ENCODE results near the gene PACSIN3. TPM values are rescaled to one million over a fixed set of nuclear protein-coding genes. Genes with fewer than 3 reads are reported as not detected.

Gene PACSIN3
- total RNA-seq, 4 donors from 2014 or later = 42.5 to 59.3 (median 53.5) TPM

DNA sequence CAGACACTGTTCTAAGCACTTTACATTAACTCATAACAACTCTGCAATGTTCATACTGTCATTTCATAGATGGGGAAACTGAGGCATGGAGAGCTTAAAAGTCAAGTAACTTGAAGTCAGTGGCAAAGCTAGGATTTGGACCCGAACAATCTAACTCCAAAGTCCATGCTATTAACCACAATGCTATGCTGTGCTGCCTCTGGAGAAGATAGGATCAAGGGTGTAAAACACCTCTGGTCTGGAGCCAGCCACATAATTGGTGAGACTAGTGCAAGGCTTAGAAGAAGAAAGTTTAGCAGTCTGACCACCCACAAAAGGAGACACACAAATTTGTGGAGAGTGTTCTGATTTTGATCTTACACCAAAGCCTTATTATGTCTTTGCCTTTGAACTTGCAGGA lies 53.3 kb downstream of the PACSIN3 start:
- no peaks in the 10 kb centered on the region for H3K27me3 ChIP-seq
- no peaks in the 10 kb centered on the region for H3K9me3 ChIP-seq
- H3K4me1 ChIP-seq = no peaks in the 10 kb centered on the region
- TF ChIP-seq POLR2AphosphoS5 (IDR thresholded peaks at IDR 0.05) (no peak), EP300 (IDR thresholded peaks at IDR 0.05) (no peak), POLR2A (IDR thresholded peaks at IDR 0.05) (no peak)
- TF ChIP-seq, protein P1, sequence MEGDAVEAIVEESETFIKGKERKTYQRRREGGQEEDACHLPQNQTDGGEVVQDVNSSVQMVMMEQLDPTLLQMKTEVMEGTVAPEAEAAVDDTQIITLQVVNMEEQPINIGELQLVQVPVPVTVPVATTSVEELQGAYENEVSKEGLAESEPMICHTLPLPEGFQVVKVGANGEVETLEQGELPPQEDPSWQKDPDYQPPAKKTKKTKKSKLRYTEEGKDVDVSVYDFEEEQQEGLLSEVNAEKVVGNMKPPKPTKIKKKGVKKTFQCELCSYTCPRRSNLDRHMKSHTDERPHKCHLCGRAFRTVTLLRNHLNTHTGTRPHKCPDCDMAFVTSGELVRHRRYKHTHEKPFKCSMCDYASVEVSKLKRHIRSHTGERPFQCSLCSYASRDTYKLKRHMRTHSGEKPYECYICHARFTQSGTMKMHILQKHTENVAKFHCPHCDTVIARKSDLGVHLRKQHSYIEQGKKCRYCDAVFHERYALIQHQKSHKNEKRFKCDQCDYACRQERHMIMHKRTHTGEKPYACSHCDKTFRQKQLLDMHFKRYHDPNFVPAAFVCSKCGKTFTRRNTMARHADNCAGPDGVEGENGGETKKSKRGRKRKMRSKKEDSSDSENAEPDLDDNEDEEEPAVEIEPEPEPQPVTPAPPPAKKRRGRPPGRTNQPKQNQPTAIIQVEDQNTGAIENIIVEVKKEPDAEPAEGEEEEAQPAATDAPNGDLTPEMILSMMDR (IDR thresholded peaks at IDR 0.05) = no peak
- no peak overlapping the region for H3K4me3 ChIP-seq
- DNase-seq (ENCODE audit: low spot score in 2 of 2) = no peak
- H3K36me3 ChIP-seq = no peaks in the 10 kb centered on the region
- WGBS = 50% methylated on average over 1 of the region's 1 CpG
- no peak overlapping the region for H3K27ac ChIP-seq

DNA sequence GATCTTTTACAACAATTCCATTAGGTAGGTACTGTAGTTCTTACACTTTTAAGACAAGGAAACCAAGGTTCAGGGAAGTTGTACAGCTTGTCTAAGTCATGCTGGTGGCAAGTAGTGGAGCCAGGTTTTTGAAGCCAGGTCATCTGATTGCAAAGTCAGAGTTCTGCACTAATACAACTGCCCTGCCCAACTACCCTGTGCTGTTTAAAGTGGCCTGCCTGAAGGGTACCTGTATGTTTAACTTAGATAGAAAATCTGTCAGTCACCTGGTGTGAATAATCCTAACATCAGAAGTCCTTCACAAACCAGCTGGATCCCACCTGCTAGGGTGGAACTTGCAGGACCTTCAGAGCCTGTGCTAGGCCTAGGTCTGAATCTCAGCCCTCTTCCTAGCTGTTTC lies 53.7 kb downstream of the PACSIN3 start:
- Histone ChIP-seq H3K27me3 (no peaks in the 10 kb centered on the region), H3K27ac (no peak overlapping the region), H3K4me3 (no peak overlapping the region), H3K36me3 (no peaks in the 10 kb centered on the region), H3K9me3 (no peaks in the 10 kb centered on the region), H3K4me1 (no peaks in the 10 kb centered on the region)
- no peak for TF ChIP-seq POLR2AphosphoS5 (IDR thresholded peaks at IDR 0.05)
- TF ChIP-seq POLR2A (IDR thresholded peaks at IDR 0.05) = no peak
- TF ChIP-seq, protein P1 (IDR thresholded peaks at IDR 0.05) = no peak
- no peak for TF ChIP-seq EP300 (IDR thresholded peaks at IDR 0.05)
- no peak for DNase-seq (ENCODE audit: low spot score in 2 of 2)

DNA sequence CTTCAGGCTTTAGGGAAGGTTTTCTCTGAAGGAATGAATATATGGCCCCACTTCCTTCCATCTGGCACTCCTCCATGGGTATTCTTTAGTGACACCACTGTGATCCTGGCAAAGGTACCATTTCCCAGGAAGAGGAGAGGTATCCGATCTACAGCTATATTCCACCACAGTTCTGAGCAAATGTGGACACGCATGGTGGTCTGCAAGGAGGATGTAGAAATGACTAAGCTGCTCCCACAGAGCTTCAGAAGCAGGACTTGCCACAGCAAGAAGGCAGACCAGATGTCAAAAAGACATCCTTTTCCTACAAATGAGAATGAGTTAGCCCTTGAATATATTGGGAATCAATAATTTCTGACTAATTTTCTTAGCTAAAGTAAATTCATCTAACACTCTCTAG lies 55.1 kb downstream of the PACSIN3 start:
- H3K4me3 ChIP-seq = no peak overlapping the region
- H3K9me3 ChIP-seq = no peaks in the 10 kb centered on the region
- peaks cover 2% of the 10 kb centered on the region for H3K4me1 ChIP-seq
- H3K27me3 ChIP-seq = no peaks in the 10 kb centered on the region
- TF ChIP-seq, protein P1 (IDR thresholded peaks at IDR 0.05) = no peak
- TF ChIP-seq POLR2AphosphoS5 (IDR thresholded peaks at IDR 0.05) (no peak), POLR2A (IDR thresholded peaks at IDR 0.05) (no peak), EP300 (IDR thresholded peaks at IDR 0.05) (no peak)
- DNase-seq (ENCODE audit: low spot score in 2 of 2) = no peak
- H3K27ac ChIP-seq = no peak overlapping the region
- H3K36me3 ChIP-seq = no peaks in the 10 kb centered on the region
- 98% methylated on average over 2 of the region's 2 CpGs for WGBS

DNA sequence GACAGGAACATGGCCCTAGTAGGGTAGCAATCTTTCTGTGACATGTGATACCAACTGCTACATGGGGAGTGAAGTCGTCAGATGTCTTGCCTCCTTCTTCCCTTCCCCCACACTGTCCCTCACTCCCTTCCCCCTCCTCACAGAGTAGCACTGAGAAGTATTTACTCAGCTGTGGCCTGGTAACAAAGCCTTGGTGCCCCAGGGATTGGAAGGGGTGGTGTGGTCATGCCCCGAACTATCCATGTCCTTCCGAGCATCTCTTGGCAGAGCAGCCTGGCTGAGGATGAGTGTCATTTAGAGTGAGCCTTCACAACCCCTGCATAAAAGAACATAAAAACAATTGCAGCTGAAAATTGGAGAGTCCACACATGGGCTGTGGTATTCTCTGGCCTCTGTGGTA lies 55.7 kb downstream of the PACSIN3 start:
- TF ChIP-seq EP300 (IDR thresholded peaks at IDR 0.05) = no peak
- TF ChIP-seq, protein P1 (IDR thresholded peaks at IDR 0.05) = no peak
- TF ChIP-seq POLR2A (IDR thresholded peaks at IDR 0.05) = no peak
- no peak for TF ChIP-seq POLR2AphosphoS5 (IDR thresholded peaks at IDR 0.05)
- Histone ChIP-seq H3K27me3 (no peaks in the 10 kb centered on the region), H3K9me3 (no peaks in the 10 kb centered on the region), H3K4me3 (no peak overlapping the region), H3K36me3 (no peaks in the 10 kb centered on the region), H3K4me1 (peaks cover 2% of the 10 kb centered on the region), H3K27ac (no peak overlapping the region)
- DNase-seq (ENCODE audit: low spot score in 2 of 2) = no peak
- 79% methylated on average over 3 of the region's 3 CpGs for WGBS

Other genes with a start within 250 kb of the PACSIN3 start
- 100 to 1,000 TPM in 1 of 4 donors, 10 to 100 TPM in 3; 34.9 to 117 (median 48.1) TPM for gene CSTPP1, start 249.7 kb downstream of the PACSIN3 start, total RNA-seq
- gene ARFGAP2, start 9.6 kb downstream of the PACSIN3 start, total RNA-seq = 100 to 1,000 TPM; 178 to 248 (median 201) TPM
- gene DDB2, start 28.5 kb upstream of the PACSIN3 start, total RNA-seq = 100 to 1,000 TPM in 1 of 4 donors, 10 to 100 TPM in 3; 53.4 to 193 (median 71.8) TPM
- 10 to 100 TPM; 22.9 to 28.0 (median 24.6) TPM for gene ACP2, start 62.4 kb upstream of the PACSIN3 start, total RNA-seq
- gene NR1H3, start 71.6 kb upstream of the PACSIN3 start, total RNA-seq = 10 to 100 TPM; 17.5 to 27.0 (median 25.0) TPM
- 10 to 100 TPM; 47.1 to 91.1 (median 71.3) TPM for gene MADD, start 83.7 kb upstream of the PACSIN3 start, total RNA-seq
- under 1 TPM in 2 of 4 donors, not detected in 2; 0.21 to 0.57 TPM for gene MYBPC3, start 166.3 kb upstream of the PACSIN3 start, total RNA-seq
- gene SPI1, start 192.1 kb upstream of the PACSIN3 start, total RNA-seq = 10 to 100 TPM in 2 of 4 donors, 1 to 10 TPM in 2; 4.7 to 13.4 (median 9.8) TPM
- gene SLC39A13, start 222.2 kb upstream of the PACSIN3 start, total RNA-seq = 10 to 100 TPM; 45.5 to 53.8 (median 52.3) TPM
- gene PSMC3, start 240.0 kb upstream of the PACSIN3 start, total RNA-seq = 100 to 1,000 TPM in 3 of 4 donors, 10 to 100 TPM in 1; 52.5 to 124 (median 103) TPM